GM19238 (cell line): ENCODE measurements around the gene CABP4.

Experiments used
- DNase-seq: peaks from one replicate; pipeline ENCODE4 v3.0.0; 2011; ENCODE audit warnings: low spot score; ENCODE audit not compliant: insufficient read length

CABP4 gene

DNA sequence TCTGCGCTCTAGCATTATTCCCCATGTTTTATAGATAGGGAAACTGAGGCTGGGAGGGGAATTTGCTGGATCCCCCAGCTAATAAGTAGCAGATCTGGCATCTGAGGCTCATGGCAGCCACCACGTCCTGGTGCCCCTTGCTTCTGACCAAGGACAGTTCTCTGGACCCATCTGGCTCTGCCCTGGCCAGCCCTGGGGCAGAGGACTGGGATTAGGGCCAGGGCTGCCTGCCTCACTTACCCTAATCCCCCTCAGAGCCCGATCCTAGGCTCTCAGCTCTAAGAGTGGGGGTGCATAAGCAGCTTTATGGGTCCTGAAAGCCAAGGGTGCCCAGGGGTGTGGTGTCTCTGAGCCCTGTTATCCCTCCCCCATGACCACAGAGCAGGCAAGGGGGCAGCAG lies at the start of gene CABP4:
Gene CABP4 (plus strand): TSS at position 301 of the 400 bp plus-strand sequence. CDS start 70 bp downstream, at position 371.
- DNase-seq, result no peak

- no peak for DNase-seq
These were observed 49.3 kb upstream of the CABP4 start for GRCh38 chr11:67405688-67406339.

DNA sequence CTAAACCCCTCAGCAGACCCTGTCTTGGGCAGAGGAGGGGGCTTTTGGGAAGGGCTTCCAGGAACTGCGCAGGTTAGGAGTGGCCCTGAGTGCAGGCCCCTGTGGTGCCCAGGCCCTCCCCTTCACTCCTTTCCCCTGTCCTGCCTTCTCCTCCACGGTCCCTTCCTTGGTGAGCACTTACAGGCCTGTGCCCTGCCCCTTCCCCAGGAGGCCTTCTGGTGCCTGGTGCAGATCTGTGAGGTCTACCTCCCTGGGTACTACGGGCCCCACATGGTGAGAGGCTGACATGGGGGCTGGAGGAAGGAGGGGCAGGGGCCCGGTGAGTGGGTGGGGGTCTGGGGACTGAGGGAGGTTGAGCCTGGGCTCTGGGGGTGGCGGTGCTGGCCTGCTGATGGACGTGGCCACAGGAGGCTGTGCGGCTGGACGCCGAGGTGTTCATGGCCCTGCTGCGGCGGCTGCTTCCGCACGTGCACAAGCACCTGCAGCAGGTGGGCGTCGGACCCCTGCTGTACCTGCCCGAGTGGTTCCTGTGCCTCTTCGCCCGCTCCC lies 48.7 kb upstream of the CABP4 start:
- DNase-seq, result no peak

DNA sequence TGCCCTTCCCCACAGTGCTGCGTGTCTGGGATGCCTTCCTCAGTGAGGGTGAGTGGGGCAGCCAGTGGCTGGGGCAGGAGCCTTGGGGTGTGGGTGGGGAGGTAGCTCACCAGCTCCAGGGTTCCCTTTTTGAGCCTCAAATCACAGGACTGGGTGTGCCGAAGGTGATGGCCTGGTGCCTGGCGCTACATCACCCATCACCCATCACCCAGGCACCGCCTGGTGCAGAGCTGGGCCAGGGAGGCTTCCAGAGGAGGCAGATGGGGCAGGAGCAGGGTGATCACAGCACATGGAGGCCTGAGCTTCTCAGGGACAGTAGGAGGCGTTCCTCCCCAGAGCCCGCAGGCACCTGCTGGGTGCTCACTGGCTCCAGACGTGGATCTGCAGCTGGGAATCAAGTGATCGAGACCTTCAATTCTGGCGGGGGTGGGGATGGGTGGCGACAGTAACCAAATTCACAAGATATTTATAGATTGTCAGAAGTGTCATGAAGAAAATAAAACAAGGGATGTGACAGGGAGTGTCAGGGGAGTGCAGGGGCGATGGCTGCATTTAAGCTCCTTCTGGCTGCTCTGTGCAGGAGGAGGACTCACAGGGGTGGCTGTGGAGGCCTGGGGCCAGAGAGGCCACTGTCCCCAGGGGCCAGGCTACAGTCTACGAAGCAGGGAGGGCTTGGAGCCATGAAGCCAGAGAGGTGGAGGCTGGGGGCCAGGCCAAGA lies 48.0 kb upstream of the CABP4 start:
- no peak for DNase-seq

DNA sequence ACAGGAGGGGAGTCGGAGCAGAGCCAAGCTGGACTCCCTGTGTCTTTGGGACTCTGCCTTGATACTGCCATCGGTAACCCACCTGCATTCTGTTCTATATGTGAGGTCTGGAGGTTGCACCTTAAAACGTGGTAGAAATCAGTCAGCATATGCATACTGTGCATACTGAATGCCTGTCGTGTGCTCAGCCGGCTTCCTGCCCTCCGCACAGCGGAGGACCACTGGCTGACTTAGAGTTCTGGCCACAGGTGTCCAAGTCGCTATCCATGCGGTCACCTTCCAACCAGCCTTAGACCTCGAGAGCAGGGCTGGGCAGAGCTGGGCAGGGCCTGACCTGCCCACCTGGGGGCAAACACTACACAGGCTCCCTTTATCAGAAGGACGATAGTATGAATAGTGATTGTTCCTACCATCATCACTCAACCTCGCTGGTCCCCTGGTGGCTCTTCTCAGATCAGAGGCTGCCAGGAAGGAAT lies 47.4 kb upstream of the CABP4 start:
- DNase-seq, result no peak

DNA sequence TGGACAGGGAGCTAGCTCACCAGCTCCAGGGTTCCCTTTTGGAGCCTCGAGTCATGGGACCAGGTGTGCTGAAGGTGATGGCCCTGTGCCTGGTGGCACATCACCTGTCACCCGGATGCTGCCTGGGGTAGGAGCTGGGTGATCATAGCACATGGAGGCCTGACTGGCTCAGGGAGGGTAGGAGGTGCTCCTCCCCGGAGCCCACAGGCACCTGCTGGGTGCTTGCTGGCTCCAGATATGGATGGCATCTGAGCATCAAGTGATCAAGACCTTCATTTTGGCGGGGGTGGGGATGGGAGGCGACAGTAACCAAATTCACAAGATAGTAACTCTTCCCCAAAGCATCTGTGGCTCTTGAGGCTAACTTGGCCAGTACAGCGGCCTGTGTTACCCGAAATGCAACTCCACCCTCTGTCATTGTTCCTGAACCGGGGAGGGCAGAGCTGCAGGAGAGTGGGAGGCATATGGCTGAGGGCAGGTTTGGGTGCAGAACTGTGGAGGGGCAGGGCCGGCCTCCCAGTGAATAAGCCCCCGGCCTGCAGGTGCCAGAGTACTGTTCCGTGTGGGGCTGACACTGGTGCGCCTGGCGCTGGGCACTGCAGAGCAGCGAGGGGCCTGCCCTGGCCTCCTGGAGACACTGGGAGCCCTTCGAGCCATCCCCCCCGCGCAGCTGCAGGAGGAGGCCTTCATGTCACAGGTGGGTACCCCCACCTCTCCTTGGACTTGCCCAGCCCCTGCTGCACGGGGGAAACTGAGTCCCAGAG lies 46.5 kb upstream of the CABP4 start:
- DNase-seq, result no peak

DNA sequence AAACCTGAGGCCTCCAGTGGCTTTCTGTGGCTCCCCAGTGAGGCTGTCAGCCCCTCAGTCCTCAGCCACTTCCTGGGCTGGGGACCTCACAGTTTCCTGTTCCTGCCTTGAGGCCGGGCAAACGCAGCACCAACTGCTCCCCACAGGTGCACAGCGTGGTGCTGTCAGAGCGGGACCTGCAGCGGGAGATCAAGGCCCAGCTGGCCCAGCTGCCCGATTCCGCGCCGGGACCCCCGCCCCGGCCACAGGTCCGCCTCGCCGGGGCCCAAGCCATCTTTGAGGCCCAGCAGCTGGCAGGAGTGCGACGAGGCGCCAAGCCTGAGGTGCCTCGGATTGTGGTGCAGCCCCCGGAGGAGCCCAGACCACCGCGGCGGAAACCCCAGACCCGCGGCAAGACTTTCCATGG lies 45.9 kb upstream of the CABP4 start:
- peak; percentile 90 for DNase-seq

- DNase-seq, result no peak
These were observed 45.3 kb upstream of the CABP4 start for GRCh38 chr11:67409781-67410368.

GRCh38 chr11:67410369-67410831 lies 44.8 kb upstream of the CABP4 start:
- DNase-seq, result no peak

DNA sequence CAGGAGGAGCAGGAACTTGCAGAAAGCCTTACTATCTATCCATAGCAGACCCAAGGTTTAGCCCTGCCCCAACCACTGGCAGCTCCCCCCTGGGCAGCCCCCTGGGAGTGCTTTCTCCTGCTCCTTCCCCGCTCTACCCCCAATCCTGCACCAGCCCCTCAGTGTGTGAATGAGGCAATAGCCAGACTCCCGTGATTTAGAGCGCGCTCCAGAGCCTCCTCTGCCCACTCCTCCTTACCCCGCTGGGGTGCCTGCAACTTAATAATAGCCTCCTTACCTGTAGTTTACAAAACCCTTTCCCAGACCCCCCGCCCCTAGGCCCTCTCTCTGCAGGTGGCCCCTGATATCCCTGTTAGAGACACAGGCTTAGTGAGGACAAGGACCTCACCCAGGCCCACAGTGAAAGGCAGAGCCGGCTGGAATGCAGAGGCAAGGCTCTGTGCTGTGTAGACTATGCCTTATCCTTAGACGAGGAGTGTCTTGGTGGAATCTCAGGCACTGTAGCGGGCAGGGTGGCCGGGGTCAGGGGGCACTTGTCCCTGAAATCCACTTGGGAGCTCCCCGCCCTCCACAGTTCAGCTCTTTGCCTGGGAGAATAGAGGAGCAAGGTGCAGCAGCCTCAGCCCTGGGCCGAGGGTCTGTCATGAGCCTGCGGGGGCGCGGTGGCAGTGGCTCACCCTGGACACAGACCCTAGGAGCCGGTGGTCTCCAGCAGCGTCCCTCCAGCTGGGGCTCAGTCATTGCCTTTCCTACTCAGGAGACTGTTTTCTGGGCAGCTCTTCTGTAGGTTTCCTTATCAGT lies 44.0 kb upstream of the CABP4 start:
- DNase-seq, result no peak

DNA sequence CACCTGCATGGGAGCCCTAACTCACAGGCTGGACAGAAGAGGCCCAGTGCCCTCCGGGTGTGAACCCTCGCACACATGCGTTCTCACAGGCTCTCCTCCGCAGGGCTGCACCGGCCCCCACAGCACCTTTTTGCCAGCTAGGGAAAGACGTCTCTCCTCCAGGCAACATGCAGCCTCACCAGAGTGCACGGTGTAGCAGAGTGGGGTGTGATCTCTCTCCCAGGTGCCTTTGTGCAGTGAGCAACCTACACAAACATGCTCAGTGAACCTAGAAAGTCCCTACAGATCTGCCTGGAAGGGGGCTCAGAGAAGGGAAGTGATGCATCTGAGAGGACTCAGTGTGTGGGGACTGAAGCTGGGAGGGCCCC lies 43.4 kb upstream of the CABP4 start:
- no peak for DNase-seq

GRCh38 chr11:67412495-67413179 lies 42.5 kb upstream of the CABP4 start:
- no peak for DNase-seq

- DNase-seq, result no peak
These were observed 41.8 kb upstream of the CABP4 start for GRCh38 chr11:67413266-67413849.

GRCh38 chr11:67415501-67416304 lies 39.5 kb upstream of the CABP4 start, which contains the start of gene CARNS1:
Gene CARNS1, plus strand, starts transcription at chr11:67415678. Its CDS starts 522 bp downstream, at chr11:67416200.
- DNase-seq, result no peak

GRCh38 chr11:67416416-67417335 lies 38.5 kb upstream of the CABP4 start:
- no peak for DNase-seq

- DNase-seq, result no peak
These were observed 37.7 kb upstream of the CABP4 start for GRCh38 chr11:67417425-67417824.

DNA sequence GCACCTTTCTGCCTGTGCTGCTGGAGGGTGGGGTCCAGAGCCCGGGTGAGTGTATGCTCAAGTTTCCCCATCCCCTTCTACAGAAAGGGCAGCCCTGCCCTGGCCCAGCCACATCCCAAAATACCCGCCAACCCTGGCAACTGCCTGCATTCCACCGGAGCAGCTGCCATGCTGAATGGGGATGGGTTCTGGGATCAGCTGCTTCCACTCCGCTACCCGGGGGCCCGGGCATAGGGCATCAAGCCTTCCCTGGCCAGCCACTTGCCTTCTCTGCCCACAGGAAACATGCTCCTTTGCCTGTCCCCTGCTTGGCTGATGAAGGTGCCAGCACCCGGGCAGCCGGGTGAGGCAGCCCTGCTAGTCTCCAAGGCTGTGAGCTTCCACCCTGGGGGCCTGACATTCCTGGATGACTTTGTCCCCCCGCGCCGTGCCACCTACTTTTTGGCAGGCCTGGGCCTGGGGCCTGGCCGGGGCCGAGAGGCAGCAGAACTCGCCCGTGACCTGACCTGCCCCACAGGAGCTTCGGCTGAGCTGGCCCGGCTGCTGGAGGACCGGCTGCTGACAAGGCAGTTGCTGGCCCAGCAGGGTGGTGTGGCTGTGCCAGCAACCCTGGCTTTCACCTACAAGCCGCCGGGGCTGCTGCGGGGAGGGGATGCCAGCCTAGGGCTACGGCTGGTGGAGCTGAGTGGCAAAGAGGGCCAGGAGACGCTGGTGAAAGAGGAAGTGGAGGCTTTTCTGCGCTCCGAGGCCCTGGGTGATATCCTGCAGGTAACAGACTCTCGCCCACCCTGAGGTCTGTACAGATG lies 36.5 kb upstream of the CABP4 start:
- DNase-seq, result no peak
